Smooth muscle cell (in vitro differentiated cells): ENCODE data around the gene HPCAL1. TPM values are rescaled to one million over a fixed set of nuclear protein-coding genes. Genes with fewer than 3 reads are reported as not detected.

Experiments
- DNase-seq: peaks from one replicate; lab custom pipeline; 2025; ENCODE audit not compliant: unreplicated experiment; lab: John Stamatoyannopoulos, UW
- H2AFZ ChIP-seq: fragments of 200-600 bp; sonication (generic); 2 replicates; pipeline ENCODE4 v1.6.0; 2016; ENCODE audit warnings: antibody characterized with exemption, low read depth, mild to moderate bottlenecking
- H3F3A ChIP-seq: fragments of 200-600 bp; sonication (generic); 2 replicates; pipeline ENCODE4 v1.6.0; 2017; ENCODE audit warnings: antibody characterized with exemption, low read depth
- H3K27ac ChIP-seq: fragments of 200-600 bp; sonication (generic); 2 replicates; pipeline ENCODE4 v1.5.1; 2016; ENCODE audit warnings: low read depth, mild to moderate bottlenecking
- H3K27me3 ChIP-seq: fragments of 200-600 bp; sonication (generic); 2 replicates; pipeline ENCODE4 v1.6.1; 2016; ENCODE audit warnings: low read depth, mild to moderate bottlenecking
- H3K36me3 ChIP-seq: fragments of 200-600 bp; sonication (generic); 2 replicates; pipeline ENCODE4 v1.5.1; 2016; ENCODE audit warnings: low read depth
- H3K4me1 ChIP-seq: fragments of 200-600 bp; sonication (generic); 2 replicates; pipeline ENCODE4 v1.5.1; 2016; ENCODE audit warnings: low read depth
- H3K4me2 ChIP-seq: fragments of 200-600 bp; sonication (generic); 2 replicates; pipeline ENCODE4 v1.6.0; 2016; ENCODE audit warnings: mild to moderate bottlenecking
- H3K4me3 ChIP-seq: fragments of 200-600 bp; sonication (generic); 2 replicates; pipeline ENCODE4 v1.5.1; 2016; ENCODE audit warnings: mild to moderate bottlenecking
- H3K79me2 ChIP-seq: fragments of 200-600 bp; sonication (generic); 2 replicates; pipeline ENCODE4 v1.6.0; 2016; ENCODE audit warnings: low read depth, mild to moderate bottlenecking
- H3K9ac ChIP-seq: fragments of 200-600 bp; sonication (generic); 2 replicates; pipeline ENCODE4 v1.6.0; 2016; ENCODE audit warnings: low read depth
- H3K9me3 ChIP-seq: fragments of 200-600 bp; sonication (generic); replicated peaks from 2 replicates; pipeline ENCODE4 v1.5.1; 2016; ENCODE audit warnings: low read depth
- H4K20me1 ChIP-seq: fragments of 200-600 bp; sonication (generic); 2 replicates; pipeline ENCODE4 v1.6.0; 2016; ENCODE audit warnings: low read depth
- CTCF ChIP-seq: fragments of 200-600 bp; sonication (generic); IDR thresholded peaks from 2 replicates; pipeline ENCODE4 v1.5.1; 2017; ENCODE audit warnings: borderline replicate concordance, mild to moderate bottlenecking, antibody characterized with exemption; ENCODE audit not compliant: insufficient read depth, poor library complexity, severe bottlenecking
- WGBS: methylation state at CpG from one replicate; pipeline ENCODE4 v1.1.7; 2016; ENCODE audit warnings: low lambda C conversion rate; 5-methylcytosine and 5-hydroxymethylcytosine counted together
- polyA plus RNA-seq: library from polyadenylated mRNA; unstranded; fragments of >200 nt; fragmentation: Nextera tagmentation; extraction: Ambion mirVana; gene quantifications from 2 replicates; pipeline ENCODE4 v1.2.1, GENCODE V29; 2016
- total RNA-seq: library from RNA; depleted of rRNA; stranded (reverse); fragments of >200 nt; gene quantifications from 2 replicates; pipeline ENCODE4 v1.2.3, GENCODE V29; 2014

HPCAL1 gene
- total and polyA plus RNA-seq, 2 experiments from 2014 or later = 11.7 to 15.8 TPM

GRCh38 chr2:10406016-10406415 lies 103.3 kb downstream of the HPCAL1 start:
- H3K4me2 ChIP-seq = no peak overlapping the region
- H3F3A ChIP-seq = no peaks in the 10 kb centered on the region
- no peaks in the 10 kb centered on the region for H4K20me1 ChIP-seq
- H3K36me3 ChIP-seq = no peaks in the 10 kb centered on the region
- H2AFZ ChIP-seq = no peak overlapping the region
- WGBS = 90% methylated on average over 10 of the region's 10 CpGs
- no peaks in the 10 kb centered on the region for H3K9me3 ChIP-seq
- no peak overlapping the region for H3K9ac ChIP-seq
- no peak for TF ChIP-seq CTCF
- H3K27ac ChIP-seq = no peak overlapping the region
- H3K4me1 ChIP-seq = peaks cover 3% of the 10 kb centered on the region
- DNase-seq = no peak
- no peak overlapping the region for H3K4me3 ChIP-seq
- H3K79me2 ChIP-seq = no peaks in the 10 kb centered on the region
- no peaks in the 10 kb centered on the region for H3K27me3 ChIP-seq

GRCh38 chr2:10406491-10407188 lies 103.9 kb downstream of the HPCAL1 start:
- no peak for DNase-seq
- Histone ChIP-seq H4K20me1 (no peaks in the 10 kb centered on the region), H2AFZ (no peak overlapping the region), H3K27me3 (no peaks in the 10 kb centered on the region), H3K9ac (no peak overlapping the region), H3K79me2 (no peaks in the 10 kb centered on the region), H3K4me3 (no peak overlapping the region), H3K9me3 (no peaks in the 10 kb centered on the region), H3F3A (no peaks in the 10 kb centered on the region), H3K27ac (no peak overlapping the region), H3K4me1 (peaks cover 3% of the 10 kb centered on the region), H3K36me3 (no peaks in the 10 kb centered on the region), H3K4me2 (no peak overlapping the region)
- 91% methylated on average over 18 of the region's 18 CpGs for WGBS
- TF ChIP-seq CTCF = no peak

- no peak for TF ChIP-seq CTCF
- no peak overlapping the region for H3K4me3 ChIP-seq
- H3K27ac ChIP-seq = no peak overlapping the region
- 92% methylated on average over 4 of the region's 4 CpGs for WGBS
- H3K27me3 ChIP-seq = no peaks in the 10 kb centered on the region
- H3K79me2 ChIP-seq = no peaks in the 10 kb centered on the region
- no peak overlapping the region for H2AFZ ChIP-seq
- peaks cover 3% of the 10 kb centered on the region for H3K4me1 ChIP-seq
- no peaks in the 10 kb centered on the region for H3F3A ChIP-seq
- H3K36me3 ChIP-seq = no peaks in the 10 kb centered on the region
- DNase-seq = no peak
- H3K9me3 ChIP-seq = no peaks in the 10 kb centered on the region
- H4K20me1 ChIP-seq = no peaks in the 10 kb centered on the region
- H3K4me2 ChIP-seq = no peak overlapping the region
- no peak overlapping the region for H3K9ac ChIP-seq
Observed at GRCh38 chr2:10407432-10407831, 104.7 kb downstream of the HPCAL1 start.

- Histone ChIP-seq H3K4me2 (peak overlapping the region; percentile 75), H3K4me3 (no peak overlapping the region), H3F3A (no peaks in the 10 kb centered on the region), H2AFZ (no peak overlapping the region), H3K4me1 (peaks cover 3% of the 10 kb centered on the region), H3K79me2 (no peaks in the 10 kb centered on the region), H3K9ac (no peak overlapping the region), H4K20me1 (no peaks in the 10 kb centered on the region), H3K9me3 (no peaks in the 10 kb centered on the region), H3K36me3 (no peaks in the 10 kb centered on the region), H3K27ac (no peak overlapping the region), H3K27me3 (no peaks in the 10 kb centered on the region)
- 74% methylated on average over 11 of the region's 11 CpGs for WGBS
- DNase-seq = no peak
- no peak for TF ChIP-seq CTCF
Observed at GRCh38 chr2:10407841-10408648, 105.3 kb downstream of the HPCAL1 start.
